ENCODE measurements around the gene SFN. TPM values are rescaled to one million over a fixed set of nuclear protein-coding genes. Genes with fewer than 3 reads are reported as not detected.

Gene SFN
- total RNA-seq, 8 experiments from 2014 or later: 0.16 to 1.3 (median 0.75) TPM; not detected in 1

- in situ Hi-C loops (cut with MboI; ENCODE audit: low pct_unique_long_range_greater_than_20kb in 2 of 9, low sequenced_read_pairs in 9 of 9, unreplicated experiment in 9 of 9): no loop called here
- peak; percentile 92 to 96 (median 94) for ATAC-seq (replicated peaks in 6 of 8)
- 0 to 13% (median 5%) methylated on average over 2 to 43 of the region's 89 CpGs; no CpG with 5 or more reads in 1 of the 10 experiments for WGBS, 10 experiments
Observed at GRCh38 chr1:26889551-26890466, 26.9 kb downstream of the SFN start, which contains the start of gene GPN2. Gene GPN2, minus strand, starts transcription at chr1:26890283. Its CDS starts 187 bp downstream, at chr1:26890096.

DNA sequence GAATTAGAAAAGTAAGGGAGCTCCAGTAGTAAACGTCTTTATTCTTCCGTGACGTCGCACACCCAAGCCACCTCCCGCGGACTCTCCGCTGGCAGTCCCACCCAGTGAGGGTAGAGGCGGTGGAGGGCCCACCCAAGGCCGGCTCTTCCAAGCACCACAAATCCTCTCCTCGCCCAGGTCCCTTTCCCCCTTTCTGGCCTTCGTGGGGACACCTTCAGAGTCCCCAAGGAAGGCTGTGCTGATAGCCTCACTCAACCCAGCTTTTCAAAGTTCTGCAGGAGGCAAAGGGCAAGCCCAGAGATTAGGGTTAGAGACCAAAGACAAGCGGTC is 27.5 kb downstream of the SFN start:
- Histone ChIP-seq H3K4me1 (replicated peaks in 1 of 2) (peaks cover 11 to 12% of the 10 kb centered on the region in 2 donors), H3K4me3 (peak overlapping the region; percentile 63 to 97 (median 84)), H3K27ac (peak overlapping the region; percentile 67 to 88)
- peak; percentile 41 to 58 (median 51) for ATAC-seq (replicated peaks in 6 of 8)
- 0 to 23% (median 7%) methylated on average over 3 to 10 of the region's 12 CpGs; no CpG with 5 or more reads in 5 of the 10 experiments for WGBS, 10 experiments
- in situ Hi-C loops (cut with MboI; ENCODE audit: low pct_unique_long_range_greater_than_20kb in 2 of 9, low sequenced_read_pairs in 9 of 9, unreplicated experiment in 9 of 9): no loop called here

More at GRCh38 chr1:26889551-26890466, 26.9 kb downstream of the SFN start, which contains the start of gene GPN2:
- Histone ChIP-seq H3K27ac (peak within 1 kb of the TSS; percentile 67 to 88), H3K4me3 (peak within 1 kb of the TSS; percentile 63 to 97 (median 84)), H3K4me1 (replicated peaks in 1 of 2) (peaks cover 11 to 12% of the 10 kb centered on the region in 2 donors)

DNA sequence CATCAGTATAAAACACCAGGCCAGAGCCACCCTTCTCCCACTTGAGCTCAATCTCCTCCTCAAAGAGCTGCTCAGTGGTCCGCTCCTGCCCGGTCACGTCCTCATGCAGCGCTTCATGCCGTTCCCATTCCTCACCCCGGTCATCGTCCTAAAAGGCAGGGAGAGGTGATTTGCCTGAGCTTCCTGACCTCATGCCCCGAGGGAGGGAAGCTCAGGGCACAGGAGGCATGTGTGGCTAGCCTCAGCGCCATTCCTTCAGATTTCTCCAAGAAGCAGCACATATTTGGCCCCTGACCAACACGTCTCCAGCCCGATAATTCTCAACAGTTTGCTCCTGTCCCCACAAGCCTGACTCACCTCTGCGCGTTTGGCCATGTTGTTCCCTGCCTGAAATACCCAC is 31.3 kb downstream of the SFN start:
- ATAC-seq (replicated peaks in 6 of 8): no peak
- WGBS, 10 experiments: 81 to 100% (median 93%) methylated on average over 1 to 13 of the region's 13 CpGs; no CpG with 5 or more reads in 1 of the 10 experiments
- in situ Hi-C loops (cut with MboI; ENCODE audit: low pct_unique_long_range_greater_than_20kb in 2 of 9, low sequenced_read_pairs in 9 of 9, unreplicated experiment in 9 of 9): no loop called here
- H3K4me1 ChIP-seq (replicated peaks in 1 of 2): peaks cover 11 to 12% of the 10 kb centered on the region in 2 donors
- H3K4me3 ChIP-seq: no peak overlapping the region
- no peak overlapping the region for H3K27ac ChIP-seq

- WGBS, 10 experiments: 83 to 100% (median 97%) methylated on average over 1 to 9 of the region's 9 CpGs; no CpG with 5 or more reads in 3 of the 10 experiments
- no peak for ATAC-seq (replicated peaks in 6 of 8)
- in situ Hi-C loops (cut with MboI; ENCODE audit: low pct_unique_long_range_greater_than_20kb in 2 of 9, low sequenced_read_pairs in 9 of 9, unreplicated experiment in 9 of 9): no loop called here
Observed at GRCh38 chr1:26897351-26897750, 34.4 kb downstream of the SFN start.

GRCh38 chr1:26900001-26900814 is 37.3 kb downstream of the SFN start, which contains the start of gene GPATCH3:
Gene GPATCH3, minus strand, starts transcription at chr1:26900467. Its CDS starts 25 bp downstream, at chr1:26900442.
- H3K4me1 ChIP-seq (replicated peaks in 1 of 2): peaks cover 9 to 11% of the 10 kb centered on the region in 2 donors
- in situ Hi-C loops (cut with MboI; ENCODE audit: low pct_unique_long_range_greater_than_20kb in 2 of 9, low sequenced_read_pairs in 9 of 9, unreplicated experiment in 9 of 9): no loop called here
- H3K27ac ChIP-seq: peak within 1 kb of the TSS; percentile 57 to 67
- peak; percentile 89 to 97 (median 94) for ATAC-seq (replicated peaks in 6 of 8)
- H3K4me3 ChIP-seq: peak within 1 kb of the TSS; percentile 81 to 99 (median 94)
- WGBS, 10 experiments: 0 to 2% (median 1%) methylated on average over 8 to 50 of the region's 50 CpGs

More at GRCh38 chr1:26897351-26897750, 34.4 kb downstream of the SFN start:
- H3K4me3 ChIP-seq: no peak overlapping the region
- peaks cover 9 to 11% of the 10 kb centered on the region in 2 donors for H3K4me1 ChIP-seq (replicated peaks in 1 of 2)
- no peak overlapping the region for H3K27ac ChIP-seq

DNA sequence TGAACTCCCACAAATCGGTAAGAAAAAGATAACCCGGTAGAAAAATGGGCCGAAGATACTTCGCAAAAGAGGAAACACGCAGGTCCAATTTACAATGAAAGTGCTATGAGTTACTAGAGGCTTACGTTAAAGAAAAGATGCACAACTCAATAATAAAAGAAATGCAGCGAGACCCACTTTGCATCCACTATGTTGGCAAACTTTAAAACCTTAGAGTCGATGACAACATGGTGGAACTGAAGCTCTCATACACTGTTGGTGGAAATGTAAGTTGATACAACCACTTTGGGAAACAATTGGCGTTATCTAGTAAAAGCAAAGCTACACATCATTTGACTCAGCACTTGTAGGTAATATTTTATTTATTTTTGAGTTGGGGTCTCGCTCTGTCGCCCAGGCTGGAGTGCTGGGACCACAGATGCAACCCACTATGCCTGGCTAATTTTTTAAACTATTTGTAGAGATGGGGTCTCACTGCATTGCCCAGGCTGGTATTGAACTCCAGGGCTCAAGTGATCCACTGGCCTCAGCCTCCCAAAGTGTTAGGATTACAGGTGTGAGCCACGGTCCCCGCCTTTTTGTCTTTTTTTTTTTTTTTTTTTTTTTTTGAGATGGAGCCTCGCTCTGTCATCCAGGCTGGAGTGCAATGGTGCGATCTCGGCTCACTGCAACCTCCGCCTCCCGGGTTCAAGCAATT is 38.0 kb downstream of the SFN start:
- no peak for ATAC-seq (replicated peaks in 6 of 8)
- 26 to 66% (median 60%) methylated on average over 3 to 11 of the region's 18 CpGs for WGBS, 10 experiments
- Histone ChIP-seq H3K4me3 (peak overlapping the region; percentile 81 to 99 (median 94)), H3K4me1 (replicated peaks in 1 of 2) (peaks cover 9 to 11% of the 10 kb centered on the region in 2 donors), H3K27ac (peak overlapping the region; percentile 57 to 67)
- in situ Hi-C loops (cut with MboI; ENCODE audit: low pct_unique_long_range_greater_than_20kb in 2 of 9, low sequenced_read_pairs in 9 of 9, unreplicated experiment in 9 of 9): no loop called here

- H3K27ac ChIP-seq: no peak overlapping the region
- in situ Hi-C loops (cut with MboI; ENCODE audit: low pct_unique_long_range_greater_than_20kb in 2 of 9, low sequenced_read_pairs in 9 of 9, unreplicated experiment in 9 of 9): no loop called here
- WGBS, 10 experiments: 4 to 83% (median 48%) methylated on average over 1 to 6 of the region's 6 CpGs; no CpG with 5 or more reads in 1 of the 10 experiments
- no peak overlapping the region for H3K4me3 ChIP-seq
- H3K4me1 ChIP-seq (replicated peaks in 1 of 2): no peaks in the 10 kb centered on the region
- ATAC-seq (replicated peaks in 6 of 8): peak; percentile 61 to 96 (median 83)
Observed at GRCh38 chr1:26907071-26907917, 44.3 kb downstream of the SFN start.

DNA sequence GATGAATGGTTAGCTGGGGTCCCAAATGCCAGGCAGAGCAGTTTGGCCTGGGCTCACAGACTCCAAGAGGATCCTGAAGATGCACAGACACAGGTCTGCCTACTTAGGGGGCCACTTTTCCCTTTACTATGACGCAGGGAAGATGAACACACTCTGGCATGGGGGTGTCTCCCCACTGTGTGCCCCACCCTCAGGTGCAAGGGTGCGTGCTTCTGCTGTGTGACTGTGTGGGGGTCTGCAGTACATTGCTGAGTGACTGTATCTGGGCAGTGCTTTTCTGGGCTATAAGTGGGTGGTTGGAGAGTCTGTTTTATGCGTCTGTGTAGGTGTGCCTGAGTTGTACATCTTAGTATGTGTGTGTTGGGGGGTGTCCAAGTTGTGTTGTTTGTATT is 47.0 kb downstream of the SFN start:
- H3K4me1 ChIP-seq (replicated peaks in 1 of 2): no peaks in the 10 kb centered on the region
- 24 to 100% (median 82%) methylated on average over 1 to 3 of the region's 3 CpGs; no CpG with 5 or more reads in 4 of the 10 experiments for WGBS, 10 experiments
- in situ Hi-C loops (cut with MboI; ENCODE audit: low pct_unique_long_range_greater_than_20kb in 2 of 9, low sequenced_read_pairs in 9 of 9, unreplicated experiment in 9 of 9): loop anchor here in 1 of 9 experiments (10.0 kb wide), 1 partner anchor 65 kb away; no protein-coding TSS in a partner anchor
- H3K27ac ChIP-seq: no peak overlapping the region
- H3K4me3 ChIP-seq: no peak overlapping the region
- ATAC-seq (replicated peaks in 6 of 8): no peak

DNA sequence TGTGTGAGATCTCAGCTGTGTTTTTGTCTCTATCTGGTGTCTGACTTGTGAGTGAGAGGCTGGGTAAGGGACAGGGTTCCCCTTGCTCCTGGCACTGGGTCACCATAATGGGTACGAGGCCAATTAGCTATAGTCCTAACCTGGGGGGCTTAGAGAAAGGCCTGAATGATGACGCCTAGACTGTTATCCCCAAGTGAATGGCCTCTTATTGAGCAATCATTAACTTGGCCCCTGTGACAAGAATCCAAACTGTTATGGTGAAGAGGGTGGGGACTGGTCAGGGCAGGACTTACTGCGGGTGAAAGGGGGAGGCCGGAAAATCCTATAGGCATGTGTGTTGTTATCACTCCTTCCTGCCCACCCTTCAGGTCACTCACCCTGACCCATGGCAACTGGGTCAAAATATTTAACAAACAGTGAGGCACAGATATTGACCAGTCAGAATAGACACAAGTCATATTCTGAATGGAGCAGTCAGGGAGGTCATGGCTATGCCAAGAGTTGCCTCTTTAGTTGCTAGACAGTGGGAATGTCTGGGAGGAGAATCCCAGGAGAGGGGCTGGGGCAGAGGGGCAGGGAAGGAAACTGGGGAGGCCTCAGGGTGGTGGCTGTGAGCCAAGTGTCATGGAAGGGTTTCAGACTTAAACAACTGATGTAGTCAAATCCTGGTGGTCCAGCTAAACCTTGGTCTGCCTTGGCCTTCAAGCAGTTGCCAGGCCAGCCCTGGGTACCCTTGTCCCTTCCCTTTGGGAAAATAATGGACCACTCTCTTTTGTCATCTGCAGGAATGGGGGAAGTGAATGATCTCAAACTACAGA is 47.6 kb downstream of the SFN start:
- WGBS, 10 experiments: 17 to 71% (median 43%) methylated on average over 1 to 4 of the region's 4 CpGs; no CpG with 5 or more reads in 3 of the 10 experiments
- ATAC-seq (replicated peaks in 6 of 8): no peak
- Histone ChIP-seq H3K4me1 (replicated peaks in 1 of 2) (no peaks in the 10 kb centered on the region), H3K27ac (no peak overlapping the region), H3K4me3 (no peak overlapping the region)
- in situ Hi-C loops (cut with MboI; ENCODE audit: low pct_unique_long_range_greater_than_20kb in 2 of 9, low sequenced_read_pairs in 9 of 9, unreplicated experiment in 9 of 9): loop anchor here in 1 of 9 experiments (10.0 kb wide), 1 partner anchor 64 kb away; no protein-coding TSS in a partner anchor

- no peak overlapping the region for H3K27ac ChIP-seq
- ATAC-seq (replicated peaks in 6 of 8): no peak
- H3K4me1 ChIP-seq (replicated peaks in 1 of 2): no peaks in the 10 kb centered on the region
- H3K4me3 ChIP-seq: no peak overlapping the region
- 13 to 90% (median 72%) methylated on average over 1 to 8 of the region's 8 CpGs; no CpG with 5 or more reads in 5 of the 10 experiments for WGBS, 10 experiments
- in situ Hi-C loops (cut with MboI; ENCODE audit: low pct_unique_long_range_greater_than_20kb in 2 of 9, low sequenced_read_pairs in 9 of 9, unreplicated experiment in 9 of 9): loop anchor here in 1 of 9 experiments (10.0 kb wide), 1 partner anchor 63 kb away; no protein-coding TSS in a partner anchor
Observed at GRCh38 chr1:26911399-26912146, 48.6 kb downstream of the SFN start.

Measured in motor neuron (in vitro differentiated cells).